ENCODE results near the gene LAMB1.
"Not testable (repeated sequence)": the region's sequence is repeated elsewhere in the genome, so short reads cannot be mapped to it uniquely, and the experiment has no call there.

Gene LAMB1

DNA sequence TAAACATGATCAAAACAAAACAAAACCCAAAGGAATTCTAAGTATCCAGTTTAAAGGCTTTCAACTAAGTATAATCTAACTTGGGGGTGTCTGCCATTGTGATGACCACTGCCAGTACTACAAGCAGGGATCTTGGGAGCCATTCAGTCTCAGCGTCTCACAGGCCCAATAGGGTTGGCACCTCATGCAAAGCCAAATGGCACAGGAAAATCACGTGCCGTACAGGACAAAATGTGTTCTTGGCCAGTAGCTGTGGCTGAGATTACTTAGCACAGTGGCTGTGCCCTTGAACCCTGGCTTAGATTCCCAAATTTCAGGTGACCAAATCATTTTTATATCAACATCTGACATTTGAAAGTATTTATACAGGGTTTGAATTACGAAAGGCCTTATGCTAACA, 62.0 kb downstream of the LAMB1 start:
- no peak for DNase-seq

DNA sequence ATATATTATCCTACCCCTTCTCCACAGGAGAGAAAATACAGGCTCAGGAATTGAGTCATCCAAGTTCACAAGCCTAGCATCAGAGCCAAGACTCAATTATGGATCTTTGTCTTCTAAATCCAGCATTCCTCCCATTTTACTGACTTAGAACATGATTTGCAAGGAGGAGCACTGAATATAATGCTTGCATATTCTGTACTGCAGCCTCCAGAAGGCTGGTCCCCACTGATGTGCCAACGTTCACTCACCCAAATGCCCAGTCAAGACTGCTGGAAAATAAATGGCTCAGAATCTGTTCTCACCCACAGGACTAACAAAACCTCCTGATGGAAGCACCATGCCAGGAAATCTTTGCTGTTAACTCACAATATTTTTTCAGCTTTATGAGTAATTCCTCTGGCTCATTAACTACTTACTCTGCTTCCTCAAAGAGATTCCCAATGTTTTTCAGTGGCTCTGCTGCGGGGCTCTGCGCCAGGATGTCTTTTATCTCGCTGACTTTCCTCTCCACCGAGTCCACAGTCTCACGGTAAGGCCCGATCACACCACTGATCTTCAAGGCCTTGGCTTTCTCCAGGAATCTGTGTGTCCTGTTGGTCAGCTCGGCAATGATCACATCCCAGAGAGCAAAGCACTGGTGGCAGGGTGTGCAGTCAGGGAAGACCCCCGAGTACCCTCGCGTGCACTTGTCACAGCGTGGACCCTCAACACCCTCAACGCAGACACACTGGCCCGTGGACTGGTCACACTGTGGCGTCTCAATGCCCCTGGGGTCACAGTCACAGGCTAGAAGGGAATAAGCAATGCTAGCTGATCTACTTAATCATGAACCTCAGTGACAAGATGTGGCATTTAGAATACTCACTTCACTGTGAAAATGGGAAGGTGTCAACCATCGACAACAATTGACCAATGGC, 63.1 kb downstream of the LAMB1 start:
- no peak for DNase-seq

DNA sequence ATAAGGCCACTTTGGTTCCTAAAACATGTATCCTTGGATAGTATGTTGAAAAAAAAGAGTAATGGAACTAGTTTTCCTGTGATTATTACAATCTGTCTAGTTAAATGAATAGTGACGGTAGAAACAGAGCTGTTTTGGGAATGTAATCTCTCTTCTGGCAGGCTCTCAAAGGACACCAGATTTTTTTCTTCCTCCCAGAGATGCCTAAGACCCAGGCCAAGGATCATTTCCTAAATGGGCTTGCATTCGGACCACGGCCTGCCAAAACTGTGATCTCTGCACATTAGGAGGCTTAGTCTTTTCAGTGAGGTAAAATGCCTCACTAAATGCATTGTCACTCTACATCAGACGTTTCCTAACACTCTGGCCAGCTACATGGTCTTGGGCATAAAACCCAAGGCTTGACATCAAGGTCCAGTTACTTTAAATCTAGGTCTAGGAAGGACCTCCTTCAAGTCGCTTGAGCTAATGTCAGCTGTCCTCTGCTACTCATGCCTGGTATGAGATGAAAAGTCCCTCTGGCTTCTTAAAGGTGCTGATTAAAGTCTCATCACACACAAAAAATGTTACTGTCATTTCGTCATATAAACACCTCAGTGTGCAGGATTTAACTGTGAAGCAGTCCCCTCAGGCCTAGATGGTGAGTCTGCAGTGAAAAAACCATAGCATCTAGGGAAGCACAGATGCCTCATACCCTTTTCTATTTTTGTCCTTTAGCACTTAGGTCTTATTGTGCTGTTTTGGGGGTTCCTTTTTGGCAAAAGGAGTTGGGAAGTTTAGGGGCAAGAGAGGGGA, 64.3 kb downstream of the LAMB1 start:
- DNase-seq: no peak

DNA sequence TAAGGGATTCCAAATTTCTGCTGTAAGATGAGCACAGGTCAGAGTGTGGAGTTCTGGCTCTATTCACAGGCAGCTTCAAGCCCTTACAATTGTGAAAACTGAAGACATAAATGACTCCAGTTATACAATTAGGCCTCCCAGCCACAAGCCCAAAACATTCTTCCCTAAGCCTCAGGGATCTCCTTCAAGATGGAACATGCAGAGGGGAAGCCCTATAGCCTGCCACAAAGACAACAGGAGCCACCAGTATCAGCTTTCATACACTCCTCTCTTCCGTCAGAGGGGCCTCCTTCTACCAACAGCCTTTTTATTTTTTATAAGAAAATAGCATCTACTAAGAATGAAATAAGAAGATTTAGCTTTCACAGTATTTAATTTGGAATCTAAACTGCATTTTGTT, 65.4 kb downstream of the LAMB1 start:
- DNase-seq: no peak

- no peak for DNase-seq
Measured at GRCh38 chr7:107936312-107936711, 66.6 kb downstream of the LAMB1 start.

DNA sequence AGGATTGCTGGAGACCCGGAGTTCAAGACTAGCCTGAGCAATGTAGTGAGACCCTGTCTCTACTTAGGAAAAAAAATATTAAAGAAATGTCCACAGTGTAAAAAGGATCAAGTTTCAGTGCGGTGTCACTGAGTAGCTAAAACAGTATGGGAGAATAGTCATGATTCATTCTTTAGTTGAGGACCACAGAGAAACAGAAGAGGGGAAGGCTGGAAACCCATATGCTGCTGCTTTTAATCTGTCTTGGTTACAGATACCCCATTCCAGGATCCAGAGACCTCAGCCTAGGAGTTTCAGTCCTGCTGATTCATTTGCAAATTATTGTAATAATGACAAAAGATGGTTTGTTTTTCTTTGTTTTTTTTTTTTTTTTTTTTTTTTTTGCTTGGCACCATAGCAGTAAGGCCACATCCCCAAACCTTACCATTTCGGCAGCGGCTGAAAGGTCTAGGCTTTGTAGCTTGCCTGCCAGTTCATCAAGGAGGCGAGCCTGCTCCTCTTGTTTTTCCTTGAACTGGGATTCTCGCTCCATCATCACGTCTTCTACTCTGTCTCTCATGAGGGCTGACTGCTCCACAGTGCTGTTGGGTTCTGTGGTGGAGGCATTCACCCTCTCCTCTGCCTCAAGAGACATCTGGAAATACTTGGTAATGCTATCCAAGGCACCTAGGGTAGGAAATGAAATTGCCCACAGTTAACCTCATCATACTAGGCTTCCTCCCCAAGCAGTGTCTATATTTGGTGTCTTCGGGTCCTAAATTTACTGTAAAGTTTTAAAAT, 67.8 kb downstream of the LAMB1 start:
- DNase-seq: no peak

DNA sequence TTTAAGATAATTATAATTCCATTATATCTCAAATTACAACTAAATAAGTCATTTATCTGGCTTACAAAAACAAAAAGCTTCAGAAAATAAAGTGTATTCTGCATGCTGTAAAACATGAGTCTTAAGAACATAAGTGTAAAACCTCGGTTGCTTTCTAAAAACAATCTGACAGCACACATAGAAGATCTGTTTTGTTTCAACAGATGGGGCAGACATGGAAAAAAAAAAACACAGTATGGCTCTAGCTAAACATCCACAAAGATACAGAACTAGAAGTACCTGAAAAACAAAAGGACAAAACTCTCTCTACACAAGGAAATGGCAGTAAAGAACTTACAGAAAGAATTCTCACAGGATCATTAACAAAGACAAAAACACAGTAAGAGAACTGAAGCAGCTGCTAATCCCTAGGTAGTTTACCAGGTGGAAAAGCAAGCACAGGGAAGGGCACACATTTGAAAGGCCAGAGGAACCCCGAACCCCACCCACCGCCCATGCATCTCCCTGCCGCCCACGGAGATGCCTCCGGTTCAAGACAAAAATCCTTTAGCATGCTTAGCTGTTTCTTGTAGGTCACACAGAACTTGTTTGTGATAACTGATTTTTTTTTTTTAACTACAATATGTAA, 69.5 kb downstream of the LAMB1 start:
- DNase-seq: no peak

GRCh38 chr7:107932805-107933204, 70.2 kb downstream of the LAMB1 start:
- no peak for DNase-seq

GRCh38 chr7:107931740-107932515, 71.0 kb downstream of the LAMB1 start:
- no peak for DNase-seq

DNA sequence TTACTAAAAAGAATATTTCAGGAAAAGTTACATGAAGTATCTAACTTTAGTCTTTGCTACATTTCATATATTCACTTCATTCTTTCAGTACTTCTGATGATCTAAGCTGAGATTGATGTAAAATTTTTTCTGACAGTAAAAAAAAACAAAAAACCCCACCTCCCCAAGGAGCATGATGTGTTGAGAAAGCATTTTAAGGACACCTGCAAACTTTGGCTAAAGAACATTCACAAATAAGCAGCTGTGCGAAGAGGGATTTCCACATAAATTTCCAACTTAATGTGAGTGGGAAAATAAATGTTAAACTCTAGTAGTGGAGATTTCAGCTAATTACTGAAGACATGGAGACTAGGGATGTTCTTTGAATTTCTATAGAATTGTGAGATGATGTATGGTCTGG, 76.5 kb downstream of the LAMB1 start:
- DNase-seq: no peak

- DNase-seq: no peak
Measured at GRCh38 chr7:107924841-107925504, 78.0 kb downstream of the LAMB1 start.

DNA sequence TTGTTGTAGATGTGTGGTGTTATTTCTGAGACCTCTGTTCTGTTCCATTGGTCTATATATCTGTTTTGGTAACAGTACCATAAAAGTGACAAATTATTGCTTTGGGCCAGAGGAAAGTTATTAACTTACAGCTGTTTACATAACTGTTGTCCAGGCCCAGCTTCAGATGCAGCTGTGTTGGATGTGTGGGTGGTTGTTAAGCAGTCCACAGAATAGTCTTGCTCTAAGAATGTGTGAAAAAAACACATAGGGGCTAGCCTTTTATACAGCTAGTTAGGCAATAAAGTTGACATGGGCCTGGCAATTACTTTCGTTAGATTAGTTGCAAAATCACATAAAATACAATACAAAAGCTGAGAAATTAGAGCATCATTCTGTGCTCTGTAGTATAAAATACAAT, 80.1 kb downstream of the LAMB1 start:
- DNase-seq: no peak

GRCh38 chr7:107921826-107922225, 81.1 kb downstream of the LAMB1 start:
- not testable (repeated sequence) for DNase-seq

- no peak for DNase-seq
Measured at GRCh38 chr7:107920048-107920772, 82.8 kb downstream of the LAMB1 start.

- DNase-seq: no peak
Measured at GRCh38 chr7:107918948-107919347, 84.0 kb downstream of the LAMB1 start.

GRCh38 chr7:107917763-107918651, 85.0 kb downstream of the LAMB1 start:
- DNase-seq: no peak

GRCh38 chr7:107915541-107915940, 87.4 kb downstream of the LAMB1 start:
- no peak for DNase-seq

- DNase-seq: no peak
Measured at GRCh38 chr7:107914831-107915230, 88.1 kb downstream of the LAMB1 start.

DNA sequence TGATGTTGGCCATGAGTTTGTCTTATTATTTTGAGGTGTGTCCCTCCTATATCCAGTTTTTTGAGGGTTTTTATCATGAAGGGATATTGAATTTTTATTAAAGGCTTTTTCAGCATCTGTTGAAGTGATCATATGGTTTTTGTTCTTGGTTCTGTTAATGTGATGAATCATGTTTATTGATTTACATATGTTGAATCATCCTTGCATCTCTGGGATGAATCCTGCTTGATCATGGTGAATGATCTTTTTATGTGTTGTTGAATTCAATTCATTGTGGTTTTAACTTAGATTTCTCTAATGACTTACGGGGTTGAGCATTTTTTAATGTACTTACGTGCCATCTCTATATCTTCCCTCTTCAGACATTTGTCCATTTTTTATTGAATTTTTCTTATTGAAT, 89.1 kb downstream of the LAMB1 start:
- no peak for DNase-seq

GRCh38 chr7:107911981-107912380, 91.0 kb downstream of the LAMB1 start:
- DNase-seq: no peak

Data from SW 1271 (cell line).